Activated naive CD4-positive, alpha-beta T cell treated with anti-CD3 and anti-CD28 coated beads, Interleukin-2, amount 50 U/mL, for 24 hours (primary cell): Measurements from ENCODE around the gene CTNNBIP1.

Experiments
- H3K27ac Mint-ChIP-seq: one replicate; pipeline ENCODE4 v1.8.0; 2021; ENCODE audit warnings: mild to moderate bottlenecking, mixed read lengths
- H3K27me3 Mint-ChIP-seq: one replicate; pipeline ENCODE4 v1.8.0; 2021; ENCODE audit warnings: mixed read lengths
- H3K36me3 Mint-ChIP-seq: one replicate; pipeline ENCODE4 v1.8.0; 2021; ENCODE audit warnings: mixed read lengths
- H3K4me1 Mint-ChIP-seq: one replicate; pipeline ENCODE4 v1.8.0; 2021; ENCODE audit warnings: mixed read lengths
- H3K4me3 Mint-ChIP-seq: one replicate; pipeline ENCODE4 v1.8.0; 2021; ENCODE audit warnings: mild to moderate bottlenecking, mixed read lengths
- H3K9me3 Mint-ChIP-seq: one replicate; pipeline ENCODE4 v1.8.0; 2021; ENCODE audit warnings: mixed read lengths

Gene CTNNBIP1

GRCh38 chr1:9891207-9891606 lies 18.9 kb downstream of the CTNNBIP1 start:
- Mint-ChIP-seq H3K27me3 (no peaks in the 10 kb centered on the region), H3K36me3 (no peaks in the 10 kb centered on the region), H3K27ac (no peak overlapping the region), H3K4me1 (peaks cover 11% of the 10 kb centered on the region), H3K9me3 (no peaks in the 10 kb centered on the region), H3K4me3 (no peak overlapping the region)

- Mint-ChIP-seq H3K27me3 (no peaks in the 10 kb centered on the region), H3K27ac (no peak overlapping the region), H3K4me3 (no peak overlapping the region), H3K36me3 (no peaks in the 10 kb centered on the region), H3K4me1 (peaks cover 11% of the 10 kb centered on the region), H3K9me3 (no peaks in the 10 kb centered on the region)
These were observed 19.8 kb downstream of the CTNNBIP1 start for GRCh38 chr1:9890224-9890731.

DNA sequence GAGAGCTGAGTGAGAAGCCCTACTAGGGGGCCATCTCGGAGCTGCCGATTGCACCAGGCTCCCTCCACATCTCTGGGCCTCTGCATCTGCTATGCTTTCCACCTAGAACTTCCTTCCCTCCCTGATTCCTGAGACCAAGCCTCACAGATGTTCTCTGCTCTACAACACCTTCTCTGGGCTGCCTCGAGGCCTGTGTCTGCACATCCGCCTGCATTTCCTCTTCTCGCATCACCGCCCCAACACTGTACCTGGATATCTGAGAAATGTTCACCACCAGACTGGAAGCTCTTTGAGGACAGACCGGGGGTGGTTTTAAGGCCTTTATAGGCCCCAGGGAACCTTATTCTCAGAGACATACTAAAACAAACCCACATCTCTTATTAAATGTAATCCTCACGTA lies 20.7 kb downstream of the CTNNBIP1 start:
- Mint-ChIP-seq H3K36me3 (no peaks in the 10 kb centered on the region), H3K27ac (no peak overlapping the region), H3K4me1 (peaks cover 11% of the 10 kb centered on the region), H3K9me3 (no peaks in the 10 kb centered on the region), H3K4me3 (no peak overlapping the region), H3K27me3 (no peaks in the 10 kb centered on the region)

DNA sequence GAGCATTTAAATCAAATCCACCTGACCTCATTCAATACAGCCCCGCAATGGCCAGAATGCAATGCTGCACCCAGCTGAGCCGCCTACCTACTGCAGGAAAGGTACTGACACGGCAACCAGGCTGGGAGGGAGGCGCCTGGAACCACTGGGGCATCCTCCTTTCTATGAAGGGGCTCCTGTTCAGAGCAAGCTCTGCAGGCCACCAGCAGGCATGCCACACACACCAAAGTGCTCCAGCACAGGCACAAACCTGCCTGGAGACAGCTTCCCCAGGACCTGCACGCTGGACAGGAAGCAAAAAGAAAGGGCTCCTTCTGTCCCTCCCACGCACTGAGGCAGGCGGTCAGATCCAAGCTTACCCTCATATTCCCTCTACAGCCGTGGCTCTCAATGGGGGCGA lies 21.2 kb downstream of the CTNNBIP1 start:
- peaks cover 8% of the 10 kb centered on the region for H3K4me1 Mint-ChIP-seq
- no peaks in the 10 kb centered on the region for H3K36me3 Mint-ChIP-seq
- H3K9me3 Mint-ChIP-seq = no peaks in the 10 kb centered on the region
- H3K27ac Mint-ChIP-seq = no peak overlapping the region
- H3K27me3 Mint-ChIP-seq = no peaks in the 10 kb centered on the region
- no peak overlapping the region for H3K4me3 Mint-ChIP-seq

DNA sequence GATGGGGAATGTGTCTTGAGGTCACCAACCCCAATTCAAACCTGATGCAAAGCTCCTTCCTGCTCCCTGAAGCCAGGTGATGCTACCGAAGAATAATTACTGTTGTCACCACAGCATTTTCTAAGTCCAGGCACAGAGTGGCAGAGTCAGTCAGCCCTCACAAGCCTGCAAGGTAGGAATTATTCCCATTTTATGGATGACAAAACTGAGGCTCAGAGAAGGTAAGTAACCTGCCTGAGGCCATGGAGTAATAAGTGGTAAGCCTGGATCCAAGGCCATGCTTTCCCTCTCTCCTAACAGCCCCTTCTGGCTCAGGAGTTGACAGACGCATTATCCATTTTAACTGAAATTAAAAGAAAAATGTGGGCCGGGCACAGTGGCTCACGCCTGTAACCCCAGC lies 23.0 kb downstream of the CTNNBIP1 start:
- Mint-ChIP-seq H3K27ac (no peak overlapping the region), H3K27me3 (no peaks in the 10 kb centered on the region), H3K4me3 (no peak overlapping the region), H3K9me3 (no peaks in the 10 kb centered on the region), H3K36me3 (no peaks in the 10 kb centered on the region), H3K4me1 (peaks cover 9% of the 10 kb centered on the region)

GRCh38 chr1:9886092-9886742 lies 23.9 kb downstream of the CTNNBIP1 start:
- no peaks in the 10 kb centered on the region for H3K36me3 Mint-ChIP-seq
- no peak overlapping the region for H3K4me3 Mint-ChIP-seq
- no peaks in the 10 kb centered on the region for H3K27me3 Mint-ChIP-seq
- no peak overlapping the region for H3K27ac Mint-ChIP-seq
- H3K4me1 Mint-ChIP-seq = peaks cover 15% of the 10 kb centered on the region
- no peaks in the 10 kb centered on the region for H3K9me3 Mint-ChIP-seq

DNA sequence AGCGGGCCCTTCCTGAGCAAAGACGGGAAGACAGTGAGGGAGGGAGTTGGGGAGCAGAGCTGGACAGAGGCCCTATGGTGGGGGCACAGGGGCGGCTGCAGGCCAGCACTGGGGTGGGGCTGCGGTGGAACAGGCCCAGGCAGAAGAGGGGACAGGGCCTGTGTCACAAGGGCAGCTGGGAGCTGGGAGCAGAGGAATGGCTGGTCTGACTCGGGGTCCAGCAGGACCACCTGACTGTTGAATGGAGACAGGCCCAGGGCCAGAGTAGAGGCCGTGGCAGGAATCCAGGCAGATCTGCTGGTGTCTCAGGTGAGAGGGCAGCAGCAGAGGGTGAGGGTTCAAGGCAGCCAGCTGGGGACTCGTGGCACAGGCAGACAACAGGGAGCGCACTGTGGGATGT lies 25.3 kb downstream of the CTNNBIP1 start:
- Mint-ChIP-seq H3K36me3 (no peaks in the 10 kb centered on the region), H3K27ac (no peak overlapping the region), H3K4me1 (peaks cover 15% of the 10 kb centered on the region), H3K9me3 (no peaks in the 10 kb centered on the region), H3K27me3 (no peaks in the 10 kb centered on the region), H3K4me3 (no peak overlapping the region)

- Mint-ChIP-seq H3K9me3 (no peaks in the 10 kb centered on the region), H3K27me3 (no peaks in the 10 kb centered on the region), H3K4me3 (no peak overlapping the region), H3K27ac (no peak overlapping the region), H3K36me3 (no peaks in the 10 kb centered on the region), H3K4me1 (peaks cover 15% of the 10 kb centered on the region)
These were observed 26.3 kb downstream of the CTNNBIP1 start for GRCh38 chr1:9883585-9884449.

- no peaks in the 10 kb centered on the region for H3K9me3 Mint-ChIP-seq
- peaks cover 15% of the 10 kb centered on the region for H3K4me1 Mint-ChIP-seq
- H3K27ac Mint-ChIP-seq = no peak overlapping the region
- no peaks in the 10 kb centered on the region for H3K36me3 Mint-ChIP-seq
- no peak overlapping the region for H3K4me3 Mint-ChIP-seq
- H3K27me3 Mint-ChIP-seq = no peaks in the 10 kb centered on the region
These were observed 27.1 kb downstream of the CTNNBIP1 start for GRCh38 chr1:9882945-9883303.

DNA sequence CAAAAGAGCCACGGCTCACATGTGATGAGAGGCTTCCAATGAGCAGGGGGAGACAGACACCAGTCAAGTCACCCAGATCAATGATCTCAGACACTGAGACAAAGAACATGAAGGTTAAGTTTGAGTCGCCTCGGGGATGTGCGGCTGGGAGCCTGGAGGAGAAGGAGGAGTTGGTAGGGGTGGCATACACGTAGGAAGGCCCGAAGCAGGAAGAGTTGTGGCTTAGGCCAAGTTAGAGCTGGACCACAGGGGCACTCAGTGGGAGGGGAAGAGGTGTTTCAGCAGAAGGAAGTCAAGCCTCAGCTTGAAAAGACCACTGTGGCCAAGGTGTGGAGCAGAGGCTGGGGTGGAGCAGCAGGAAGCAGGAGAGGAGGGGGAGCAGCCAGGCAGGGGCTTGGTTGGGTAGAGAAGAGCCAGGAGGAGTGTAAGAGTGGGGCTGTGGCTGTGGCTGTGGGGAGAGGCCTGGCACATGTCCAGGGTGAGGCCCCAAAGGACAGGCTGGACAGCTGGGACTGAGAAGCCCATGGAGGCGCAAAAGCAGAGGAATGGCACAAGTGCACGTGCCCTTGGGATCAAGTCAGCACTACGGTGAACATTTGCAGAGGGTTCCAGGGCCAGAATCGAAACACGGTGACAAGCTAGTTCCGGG lies 27.6 kb downstream of the CTNNBIP1 start:
- H3K27ac Mint-ChIP-seq = no peak overlapping the region
- no peaks in the 10 kb centered on the region for H3K9me3 Mint-ChIP-seq
- H3K4me3 Mint-ChIP-seq = no peak overlapping the region
- peaks cover 15% of the 10 kb centered on the region for H3K4me1 Mint-ChIP-seq
- H3K27me3 Mint-ChIP-seq = no peaks in the 10 kb centered on the region
- no peaks in the 10 kb centered on the region for H3K36me3 Mint-ChIP-seq

- H3K27me3 Mint-ChIP-seq = no peaks in the 10 kb centered on the region
- H3K9me3 Mint-ChIP-seq = no peaks in the 10 kb centered on the region
- peaks cover 15% of the 10 kb centered on the region for H3K4me1 Mint-ChIP-seq
- H3K27ac Mint-ChIP-seq = no peak overlapping the region
- H3K36me3 Mint-ChIP-seq = no peaks in the 10 kb centered on the region
- no peak overlapping the region for H3K4me3 Mint-ChIP-seq
These were observed 28.2 kb downstream of the CTNNBIP1 start for GRCh38 chr1:9881838-9882249.

GRCh38 chr1:9878404-9878803 lies 31.7 kb downstream of the CTNNBIP1 start:
- H3K27ac Mint-ChIP-seq = no peak overlapping the region

DNA sequence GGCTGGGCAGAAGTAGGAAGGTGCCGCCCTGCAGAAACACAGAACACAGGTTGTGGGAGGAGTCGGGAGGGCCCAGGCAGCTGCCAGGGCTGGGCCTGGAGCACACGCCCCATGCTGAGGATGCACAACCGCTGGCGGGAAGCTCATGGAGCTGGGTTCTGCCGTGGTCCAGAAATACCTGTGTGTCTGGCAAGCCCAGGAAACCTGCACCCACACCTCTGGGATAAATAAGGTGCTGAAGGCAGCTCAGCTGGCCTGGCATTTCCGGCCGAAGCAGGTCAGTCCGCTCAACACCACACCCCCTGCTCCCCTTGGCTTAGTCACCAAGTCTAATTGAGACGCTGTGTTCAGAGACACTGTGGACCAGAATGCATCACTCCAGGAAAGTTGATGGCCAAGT lies 32.1 kb downstream of the CTNNBIP1 start:
- H3K4me1 Mint-ChIP-seq = peaks cover 22% of the 10 kb centered on the region
- no peak overlapping the region for H3K27ac Mint-ChIP-seq
- no peaks in the 10 kb centered on the region for H3K27me3 Mint-ChIP-seq
- H3K36me3 Mint-ChIP-seq = no peaks in the 10 kb centered on the region
- H3K4me3 Mint-ChIP-seq = no peak overlapping the region
- no peaks in the 10 kb centered on the region for H3K9me3 Mint-ChIP-seq

More at GRCh38 chr1:9878404-9878803, 31.7 kb downstream of the CTNNBIP1 start:
- no peaks in the 10 kb centered on the region for H3K27me3 Mint-ChIP-seq
- no peaks in the 10 kb centered on the region for H3K36me3 Mint-ChIP-seq
- no peak overlapping the region for H3K4me3 Mint-ChIP-seq
- H3K9me3 Mint-ChIP-seq = no peaks in the 10 kb centered on the region
- peaks cover 22% of the 10 kb centered on the region for H3K4me1 Mint-ChIP-seq

- no peak overlapping the region for H3K27ac Mint-ChIP-seq
- H3K9me3 Mint-ChIP-seq = no peaks in the 10 kb centered on the region
- no peak overlapping the region for H3K4me3 Mint-ChIP-seq
- no peaks in the 10 kb centered on the region for H3K27me3 Mint-ChIP-seq
- H3K4me1 Mint-ChIP-seq = peaks cover 7% of the 10 kb centered on the region
- H3K36me3 Mint-ChIP-seq = no peaks in the 10 kb centered on the region
These were observed 34.5 kb downstream of the CTNNBIP1 start for GRCh38 chr1:9875636-9876000.

GRCh38 chr1:9874959-9875635 lies 35.0 kb downstream of the CTNNBIP1 start:
- no peak overlapping the region for H3K27ac Mint-ChIP-seq
- H3K9me3 Mint-ChIP-seq = no peaks in the 10 kb centered on the region
- H3K27me3 Mint-ChIP-seq = no peaks in the 10 kb centered on the region
- H3K4me3 Mint-ChIP-seq = no peak overlapping the region
- H3K4me1 Mint-ChIP-seq = peaks cover 7% of the 10 kb centered on the region
- no peaks in the 10 kb centered on the region for H3K36me3 Mint-ChIP-seq
